Heart right ventricle (tissue), 16 donors: ENCODE results near the gene CXCR3. TPM values are rescaled to one million over a fixed set of nuclear protein-coding genes. Genes with fewer than 3 reads are reported as not detected.
A peak's percentile ranks its signal among the peaks of the same experiment; 100 is the strongest.
"Not testable (repeated sequence)": the region's sequence is repeated elsewhere in the genome, so short reads cannot be mapped to it uniquely, and the experiment has no call there.

Experiments used
- ATAC-seq, 8 donors: fragments of 200-7000 bp; cut with Tn5 transposase; one replicate each; pipeline ENCODE4 v1.9.1; 2020; ENCODE audit warnings: mild to moderate bottlenecking in 8 of 8, moderate library complexity in 8 of 8, moderate number of reproducible peaks in 1 of 8
- DNase-seq, 2 donors: peaks; one replicate each; pipeline ENCODE4 v3.0.0-alpha.2; 2020
- H3K27ac ChIP-seq, 10 donors: fragments of 200-600 bp; sonication (generic) in 2 of 10; one replicate each; pipeline versions ENCODE4 v1.5.0 to v1.8.0; 2020 to 2022; ENCODE audit warnings: mild to moderate bottlenecking in 3 of 10
- H3K27me3 ChIP-seq, 7 donors: fragments of 200-600 bp; one replicate each; pipeline ENCODE4 v1.8.0; 2021 to 2022; ENCODE audit warnings: mild to moderate bottlenecking in 2 of 7
- H3K36me3 ChIP-seq, 9 donors: fragments of 200-600 bp; sonication (generic) in 1 of 9; one replicate each; pipeline versions ENCODE4 v1.5.0 to v1.8.0; 2020 to 2022; ENCODE audit warnings: mild to moderate bottlenecking in 2 of 9
- H3K4me1 ChIP-seq, 9 donors: fragments of 200-600 bp; sonication (generic) in 1 of 9; one replicate each; pipeline versions ENCODE4 v1.5.0 to v1.8.0; 2020 to 2022; ENCODE audit warnings: mild to moderate bottlenecking in 4 of 9
- H3K4me3 ChIP-seq, 10 donors: fragments of 200-600 bp; sonication (generic) in 2 of 10; one replicate each; pipeline versions ENCODE4 v1.5.0 to v1.8.0; 2020 to 2022; ENCODE audit warnings: mild to moderate bottlenecking in 7 of 10, moderate library complexity in 2 of 10
- H3K9me3 ChIP-seq, 11 donors: fragments of 200-600 bp in 10 of 11; sonication (generic) in 2 of 11; one replicate each; pipeline versions ENCODE4 v1.5.0 to v1.8.0; 2013 to 2022; ENCODE audit warnings: mild to moderate bottlenecking in 2 of 11, control low read depth in 1 of 11, moderate library complexity in 1 of 11
- CTCF ChIP-seq, 9 donors: fragments of 200-600 bp; sonication (generic) in 2 of 9; IDR thresholded peaks; one replicate each; pipeline versions ENCODE4 v1.5.0 to v1.8.0; 2021 to 2022; ENCODE audit warnings: antibody characterized with exemption in 9 of 9, mild to moderate bottlenecking in 5 of 9, moderate library complexity in 1 of 9
- WGBS, 2 donors: extraction: QIAGEN DNeasy Blood & Tissue Kit; methylation state at CpG; one replicate each; pipeline ENCODE4 v1.1.7; 2013; ENCODE audit warnings: inconsistent platforms in 1 of 2; 5-methylcytosine and 5-hydroxymethylcytosine counted together
- intact Hi-C, 10 donors: fragments of 100-400 bp; cut with DNase I; formaldehyde crosslinking; loops; one replicate each; pipeline versions ENCODE4 v1.11.1 to v1.14.2; 2022
- polyA plus RNA-seq, 2 donors: library from polyadenylated mRNA; stranded (reverse); fragments of 200-250 nt; gene quantifications; one replicate each; pipeline ENCODE4 v1.2.3, GENCODE V29; 2013
- total RNA-seq, 10 donors: library from RNA; stranded (reverse); fragmentation: NEBNext Ultra II Directional in 3 of 10; extraction: Animal tissue kit (Norgen Biotek cat#: 25700) in 3 of 10; gene quantifications; one replicate each; pipeline versions ENCODE4 v1.2.1 to v1.2.4, GENCODE V29; 2021 to 2023
- donor health status: Arrhythmogenic right ventricular cardiomyopathy.
- donor health status: ischemic (EF 13 %, LVEDD 7.1; RV severe dilation, severe dysfunction).
- donor health status: healthy with polysubstance abuse.
- donor health status: DM: no; HTN: yes; CAD: no.
- donor health status: DM: no; HTN: no; CAD: no.
- donor health status: ischemic (EF 25% LVEDD 6.9; RV normal size, moderate dysfunction).
- donor health status: ischemic (EF 25% LVEDD 5.7; RV mildly dilated, moderate dysfunction).
- donor health status: healthy.
- donor health status: DM: yes; HTN: yes; CAD: no.
- donor health status: Ischemic cardiomyopathy.
- donor health status: ischemic (EF 35%, LVEDD 5.7; RV mildly dilated, moderate dysfunction).
- donor health status: nonischemic (EF 11% LVEDD 7.7; RV severe dilation, severe dysfunction).
- donor health status: DM: yes; HTN: yes; CAD: no.
- donor health status: PGD.
- donor health status: ischemic (EF 29% LVEDD 5.4; RV normal size, mild dysfunction).
- donor health status: nonischemic (EF 23%, LVEDD 6.1; RV moderate dilation, normal function).

CXCR3 gene
- total and polyA plus RNA-seq, 12 donors, result 0.10 to 2.7 (median 0.24) TPM; not detected in 6

- H3K27ac ChIP-seq, result no peak overlapping the region
- no peak for TF ChIP-seq CTCF (IDR thresholded peaks at IDR 0.05)
- no peak overlapping the region for H3K4me3 ChIP-seq
- H3K4me1 ChIP-seq, result peaks cover 0 to 12% (median 0%) of the 10 kb centered on the region in 9 donors
- ATAC-seq (no peak), DNase-seq (no peak)
- intact Hi-C loops, result no loop called here
- H3K36me3 ChIP-seq, result peaks cover 0 to 50% (median 7%) of the 10 kb centered on the region in 9 donors
- no peaks in the 10 kb centered on the region for H3K27me3 ChIP-seq
- no peaks in the 10 kb centered on the region for H3K9me3 ChIP-seq
- 98 to 100% methylated on average over 4 of the region's 4 CpGs for WGBS, 2 donors
Observed at GRCh38 chrX:71615056-71615455, 3.3 kb downstream of the CXCR3 start.

- no peaks in the 10 kb centered on the region for H3K9me3 ChIP-seq
- DNase-seq, result no peak
- ATAC-seq, result no peak
- H3K27me3 ChIP-seq, result no peaks in the 10 kb centered on the region
- no peak overlapping the region for H3K4me3 ChIP-seq
- H3K4me1 ChIP-seq, result peaks cover 0 to 9% (median 0%) of the 10 kb centered on the region in 9 donors
- H3K36me3 ChIP-seq, result peaks cover 0 to 75% (median 18%) of the 10 kb centered on the region in 9 donors
- TF ChIP-seq CTCF (IDR thresholded peaks at IDR 0.05), result no peak
- 87 to 91% methylated on average over 8 of the region's 8 CpGs for WGBS, 2 donors
- intact Hi-C loops, result no loop called here
- H3K27ac ChIP-seq, result no peak overlapping the region
Observed at GRCh38 chrX:71612256-71612655, 6.1 kb downstream of the CXCR3 start.

- H3K9me3 ChIP-seq, H3K27me3 ChIP-seq, DNase-seq, H3K4me3 ChIP-seq, H3K27ac ChIP-seq, ATAC-seq, intact Hi-C loops: not testable (repeated sequence)
- WGBS, 2 donors, result 89 to 98% methylated on average over 8 to 9 of the region's 9 CpGs
- Histone ChIP-seq H3K4me1 (peaks cover 0 to 12% (median under 1%) of the 10 kb centered on the region in 9 donors), H3K36me3 (peaks cover 0 to 75% (median 18%) of the 10 kb centered on the region in 9 donors)
Observed at GRCh38 chrX:71611736-71612135, 6.6 kb downstream of the CXCR3 start.

GRCh38 chrX:71609095-71609750 is 9.1 kb downstream of the CXCR3 start:
- DNase-seq (no peak), ATAC-seq (no peak)
- Histone ChIP-seq H3K36me3 (peaks cover 0 to 85% (median 28%) of the 10 kb centered on the region in 9 donors), H3K4me1 (peaks cover 0 to 17% (median 6%) of the 10 kb centered on the region in 9 donors), H3K27ac (no peak overlapping the region), H3K27me3 (no peaks in the 10 kb centered on the region), H3K4me3 (no peak overlapping the region), H3K9me3 (peaks cover 0 to under 1% (median 0%) of the 10 kb centered on the region in 11 donors)
- no peak for TF ChIP-seq CTCF (IDR thresholded peaks at IDR 0.05)
- intact Hi-C loops, result loop anchor here in 1 of 10 donors (10.0 kb wide), 1 partner anchor 64 kb away; no protein-coding TSS in a partner anchor
- WGBS, 2 donors, result 79 to 92% methylated on average over 3 of the region's 3 CpGs

- 55 to 62% methylated on average over 2 of the region's 2 CpGs for WGBS, 2 donors
- peaks cover 0 to 17% (median 6%) of the 10 kb centered on the region in 9 donors for H3K4me1 ChIP-seq
- intact Hi-C loops, result loop anchor here in 1 of 10 donors (10.0 kb wide), 1 partner anchor 63 kb away; no protein-coding TSS in a partner anchor
- peaks cover 0 to 12% (median 0%) of the 10 kb centered on the region in 11 donors for H3K9me3 ChIP-seq
- ATAC-seq (no peak), DNase-seq (no peak)
- peaks cover 0 to 83% (median 28%) of the 10 kb centered on the region in 9 donors for H3K36me3 ChIP-seq
- H3K4me3 ChIP-seq, result no peak overlapping the region
- H3K27me3 ChIP-seq, result no peaks in the 10 kb centered on the region
- no peak for TF ChIP-seq CTCF (IDR thresholded peaks at IDR 0.05)
- H3K27ac ChIP-seq, result peak overlapping the region in 1 of 10 donors; percentile 41
Observed at GRCh38 chrX:71607488-71607887, 10.8 kb downstream of the CXCR3 start.
